Trophoblast cell (in vitro differentiated cells and primary cell): ENCODE results near the gene S100A8.
"Not testable (repeated sequence)": the region's sequence is repeated elsewhere in the genome, so short reads cannot be mapped to it uniquely, and the experiment has no call there.

Experiments
- DNase-seq, 2 donors: peaks; one replicate each; pipeline ENCODE4 v3.0.0-alpha.2; 2016
- H2AFZ ChIP-seq: 2 replicates; pipeline ENCODE4 v1.6.1; 2013; ENCODE audit warnings: low read length, moderate library complexity, mild to moderate bottlenecking; ENCODE audit not compliant: insufficient read depth, poor library complexity
- H2AK5ac ChIP-seq: 2 replicates; pipeline ENCODE4 v1.6.1; 2013; ENCODE audit warnings: mild to moderate bottlenecking, low read length
- H2BK120ac ChIP-seq: 2 replicates; pipeline ENCODE4 v1.6.1; 2013; ENCODE audit warnings: low read length, mild to moderate bottlenecking, moderate library complexity; ENCODE audit not compliant: insufficient read depth, poor library complexity
- H2BK12ac ChIP-seq: 2 replicates; pipeline ENCODE4 v1.6.1; 2013; ENCODE audit warnings: mild to moderate bottlenecking, low read length, moderate library complexity
- H2BK5ac ChIP-seq: 2 replicates; pipeline ENCODE4 v1.6.1; 2013; ENCODE audit warnings: low read length, low read depth, moderate library complexity, mild to moderate bottlenecking; ENCODE audit not compliant: poor library complexity
- H3K14ac ChIP-seq: 2 replicates; pipeline ENCODE4 v1.6.1; 2013; ENCODE audit warnings: mild to moderate bottlenecking, low read length
- H3K18ac ChIP-seq: 2 replicates; pipeline ENCODE4 v1.6.1; 2013; ENCODE audit warnings: mild to moderate bottlenecking, low read length
- H3K23ac ChIP-seq: 2 replicates; pipeline ENCODE4 v1.6.1; 2013; ENCODE audit warnings: low read length
- H3K27ac ChIP-seq: 2 replicates; pipeline ENCODE4 v1.5.1; 2013; ENCODE audit warnings: low read depth, mild to moderate bottlenecking, inconsistent platforms, low read length, moderate library complexity
- H3K27me3 ChIP-seq: 2 replicates; pipeline ENCODE4 v1.6.1; 2013; ENCODE audit warnings: inconsistent platforms, mild to moderate bottlenecking, low read length, moderate library complexity; ENCODE audit not compliant: insufficient read depth
- H3K36me3 ChIP-seq, 2 experiments: 1 replicate in 1 of 2; 2 replicates in 1 of 2; pipeline ENCODE4 v1.6.1; 2013; ENCODE audit warnings: low read length in 2 of 2, mild to moderate bottlenecking in 2 of 2, moderate library complexity in 1 of 2; ENCODE audit not compliant: insufficient read depth in 2 of 2, control insufficient read depth in 1 of 2
- H3K4ac ChIP-seq: 2 replicates; pipeline ENCODE4 v1.6.1; 2013; ENCODE audit warnings: low read depth, mild to moderate bottlenecking, low read length, moderate library complexity
- H3K4me1 ChIP-seq, 2 experiments: 1 replicate in 1 of 2; 2 replicates in 1 of 2; pipeline ENCODE4 v1.6.1; 2013; ENCODE audit warnings: low read length in 2 of 2, mild to moderate bottlenecking in 2 of 2, moderate library complexity in 1 of 2; ENCODE audit not compliant: insufficient read depth in 2 of 2, control insufficient read depth in 1 of 2
- H3K4me2 ChIP-seq: 2 replicates; pipeline ENCODE4 v1.6.1; 2013; ENCODE audit warnings: inconsistent platforms, mild to moderate bottlenecking, low read length, moderate library complexity
- H3K4me3 ChIP-seq: 2 replicates; pipeline ENCODE4 v1.5.1; 2013; ENCODE audit warnings: mild to moderate bottlenecking, low read depth, low read length, inconsistent platforms
- H3K79me1 ChIP-seq: one replicate; pipeline ENCODE4 v1.6.1; 2013; ENCODE audit warnings: low read length
- H3K79me2 ChIP-seq: 2 replicates; pipeline ENCODE4 v1.6.1; 2013; ENCODE audit warnings: low read length, mild to moderate bottlenecking; ENCODE audit not compliant: control insufficient read depth, insufficient read depth, poor library complexity
- H3K9ac ChIP-seq: 2 replicates; pipeline ENCODE4 v1.6.1; 2013; ENCODE audit warnings: mild to moderate bottlenecking, low read length
- H3K9me3 ChIP-seq: 2 replicates; pipeline ENCODE4 v1.6.1; 2013; ENCODE audit warnings: low read depth, mild to moderate bottlenecking, control low read depth, inconsistent platforms, low read length; ENCODE audit not compliant: insufficient read depth
- H4K12ac ChIP-seq: 2 replicates; pipeline ENCODE4 v1.6.1; 2013; ENCODE audit warnings: low read depth, mild to moderate bottlenecking, low read length, moderate library complexity
- H4K8ac ChIP-seq: 2 replicates; pipeline ENCODE4 v1.6.1; 2013; ENCODE audit warnings: low read depth, mild to moderate bottlenecking, low read length, moderate library complexity
- H4K91ac ChIP-seq: one replicate; pipeline ENCODE4 v1.6.1; 2013; ENCODE audit warnings: low read depth, mild to moderate bottlenecking, low read length, moderate library complexity
- WGBS: extraction: QIAGEN DNeasy Blood & Tissue Kit; methylation state at CpG from one replicate; pipeline ENCODE4 v1.1.7; 2013; ENCODE audit warnings: missing lambda C conversion rate; ENCODE audit not compliant: insufficient read length, insufficient coverage; ENCODE audit errors: extremely low coverage; 5-methylcytosine and 5-hydroxymethylcytosine counted together

S100A8 gene

DNA sequence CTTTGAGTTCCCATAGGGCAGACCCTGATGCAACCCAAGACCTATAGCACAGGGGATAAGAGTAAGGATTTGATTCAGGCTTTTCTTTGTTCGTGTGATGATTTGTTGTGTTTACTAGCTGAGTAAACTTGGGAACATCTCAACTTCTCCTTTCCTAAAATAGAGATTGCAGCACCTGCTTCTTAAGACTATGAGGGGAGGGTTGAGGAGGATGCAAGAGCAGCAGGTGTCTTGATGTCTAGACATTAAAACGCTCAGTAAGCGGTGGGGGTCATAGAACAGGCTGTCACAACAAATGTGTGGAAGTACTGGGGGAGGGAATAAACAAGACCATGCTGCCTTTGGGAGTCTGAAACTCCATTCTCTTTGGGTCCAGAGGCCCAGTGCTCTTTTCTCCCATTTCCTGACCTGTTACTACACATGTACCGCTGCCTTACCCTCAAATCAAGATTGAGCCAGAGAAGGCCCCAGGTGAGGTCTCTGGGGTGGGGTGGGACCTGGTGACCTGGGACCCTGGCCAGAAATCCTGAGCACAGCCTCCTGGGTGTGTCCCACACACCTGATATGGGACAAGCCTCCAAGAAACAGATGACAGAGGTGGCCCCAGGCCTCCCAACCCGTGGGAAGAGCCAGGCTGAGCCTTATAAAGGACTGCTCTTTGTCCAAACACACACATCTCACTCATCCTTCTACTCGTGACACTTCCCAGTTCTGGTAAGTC is 25.1 kb upstream of the S100A8 start, which contains the start of gene S100A7A:
Gene S100A7A, plus strand, starts transcription at position 671 of the 721 bp plus-strand sequence. CDS start 1,563 bp downstream, outside the sequence.
- Histone ChIP-seq H2AFZ (no peak within 1 kb of the TSS), H3K18ac (no peak within 1 kb of the TSS), H4K12ac (no peak within 1 kb of the TSS), H3K9me3 (peaks cover 1% of the 10 kb centered on the region), H3K4me3 (no peak within 1 kb of the TSS), H2BK120ac (no peak within 1 kb of the TSS), H3K79me2 (no peaks in the 10 kb centered on the region), H3K23ac (no peak within 1 kb of the TSS), H4K8ac (no peak within 1 kb of the TSS), H4K91ac (no peak within 1 kb of the TSS), H2BK5ac (no peak within 1 kb of the TSS), H2AK5ac (no peak within 1 kb of the TSS), H3K14ac (no peak within 1 kb of the TSS), H3K9ac (no peak within 1 kb of the TSS), H3K4me2 (no peak within 1 kb of the TSS), H3K36me3 (no peaks in the 10 kb centered on the region), H3K4me1 (no peaks in the 10 kb centered on the region), H3K79me1 (no peaks in the 10 kb centered on the region), H3K27ac (no peak within 1 kb of the TSS), H3K27me3 (no peaks in the 10 kb centered on the region), H2BK12ac (no peak within 1 kb of the TSS), H3K4ac (no peak within 1 kb of the TSS)
- no CpG with 5 or more reads among the region's 6 CpGs for WGBS
- DNase-seq = no peak

DNA sequence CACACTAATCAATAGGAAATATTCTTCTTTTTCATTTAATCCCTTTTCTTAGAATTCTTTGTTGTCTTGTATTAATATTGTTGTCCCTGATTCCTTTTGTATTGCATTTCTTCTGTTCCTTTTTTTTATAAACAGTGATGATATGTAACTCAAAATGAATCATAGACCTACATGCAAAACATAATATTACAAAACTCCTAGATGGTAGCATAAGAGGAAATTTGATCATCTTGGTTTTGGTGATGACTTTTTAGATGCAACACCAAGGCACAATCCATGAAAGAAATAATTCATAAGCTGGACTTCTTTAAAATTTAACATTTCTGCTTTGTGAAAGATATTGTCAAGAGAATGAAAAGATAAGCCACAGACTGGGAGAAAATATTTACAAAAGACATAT is 23.1 kb upstream of the S100A8 start:
- H3K23ac ChIP-seq, H4K8ac ChIP-seq, H3K27ac ChIP-seq, H2AFZ ChIP-seq, H2AK5ac ChIP-seq, H3K18ac ChIP-seq, H3K4me1 ChIP-seq, DNase-seq, H3K9ac ChIP-seq, H2BK12ac ChIP-seq, H2BK5ac ChIP-seq, H3K79me1 ChIP-seq, H3K36me3 ChIP-seq, H3K4ac ChIP-seq, H4K91ac ChIP-seq, H3K4me2 ChIP-seq, H4K12ac ChIP-seq, H3K27me3 ChIP-seq, H3K14ac ChIP-seq, H3K79me2 ChIP-seq, H2BK120ac ChIP-seq, H3K9me3 ChIP-seq, H3K4me3 ChIP-seq: not testable (repeated sequence)

DNA sequence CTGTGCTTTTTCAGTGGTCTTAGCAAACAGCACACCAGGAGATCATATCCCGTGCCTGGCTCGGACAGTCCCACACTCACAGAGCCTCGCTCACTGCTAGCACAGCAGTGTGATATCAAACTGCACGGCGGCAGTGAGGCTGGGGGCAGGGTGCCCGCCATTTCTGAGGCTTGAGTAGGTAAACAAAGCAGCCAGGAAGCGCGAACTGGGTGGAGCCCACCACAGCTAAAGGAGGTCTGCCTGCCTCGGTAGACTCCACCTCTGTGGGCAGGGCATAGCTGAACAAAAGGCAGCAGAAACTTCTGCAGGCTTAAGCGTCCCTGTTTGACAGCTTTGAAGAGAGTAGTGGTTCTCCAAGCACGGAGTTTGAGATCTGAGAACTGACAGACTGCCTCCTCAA is 16.4 kb upstream of the S100A8 start:
- H3K36me3 ChIP-seq, H3K79me2 ChIP-seq, H3K27ac ChIP-seq, H4K8ac ChIP-seq, H3K18ac ChIP-seq, DNase-seq, H2AK5ac ChIP-seq, H3K9me3 ChIP-seq, H3K14ac ChIP-seq, H4K91ac ChIP-seq, H2BK12ac ChIP-seq, H4K12ac ChIP-seq, H3K4me1 ChIP-seq, H3K4ac ChIP-seq, H3K79me1 ChIP-seq, H3K9ac ChIP-seq, H2AFZ ChIP-seq, H3K27me3 ChIP-seq, H3K23ac ChIP-seq, H2BK5ac ChIP-seq, H3K4me2 ChIP-seq, H3K4me3 ChIP-seq, H2BK120ac ChIP-seq: not testable (repeated sequence)
- WGBS = no CpG with 5 or more reads among the region's 11 CpGs

DNA sequence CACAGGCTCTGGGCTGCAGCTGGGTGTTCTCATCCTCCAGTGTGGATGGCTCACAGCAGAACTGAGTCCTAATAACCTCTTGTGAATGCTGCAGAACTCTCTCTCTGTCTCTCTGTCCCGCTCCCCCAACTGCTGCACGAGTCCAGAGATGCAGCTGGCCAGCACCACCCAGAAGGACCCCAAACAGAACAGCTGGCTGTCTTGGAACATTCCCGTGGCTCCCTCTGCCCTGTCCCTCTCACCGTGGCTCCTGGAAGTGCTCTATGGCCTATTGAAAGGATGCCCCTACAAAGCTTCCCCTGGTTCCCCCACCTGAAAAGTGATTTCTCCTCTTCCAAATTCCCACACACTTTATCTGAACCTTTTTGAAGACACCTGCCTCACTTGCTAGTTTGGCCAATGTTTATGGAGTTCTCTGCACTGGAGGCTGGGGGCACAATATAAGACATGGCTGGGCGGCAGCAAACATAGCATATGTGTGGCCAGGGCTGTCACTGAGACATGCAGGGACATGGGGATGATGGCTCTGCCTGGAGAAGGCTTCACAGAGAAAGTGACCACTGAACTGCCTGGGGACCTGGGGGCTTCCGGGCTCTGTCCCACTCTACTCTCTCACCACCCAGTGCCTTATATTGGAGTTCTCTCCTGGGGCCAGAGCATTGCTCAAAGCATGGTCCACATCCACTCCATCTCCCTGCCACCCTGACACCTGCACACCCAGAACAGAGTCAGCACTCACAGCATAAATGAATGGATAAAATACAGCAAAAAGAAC is 15.1 kb upstream of the S100A8 start:
- H2AFZ ChIP-seq, DNase-seq, H3K4me1 ChIP-seq, H3K27ac ChIP-seq, H3K9ac ChIP-seq, H3K18ac ChIP-seq, H4K8ac ChIP-seq, H3K79me2 ChIP-seq, H3K14ac ChIP-seq, H3K4me3 ChIP-seq, H4K91ac ChIP-seq, H3K79me1 ChIP-seq, H3K36me3 ChIP-seq, H2BK12ac ChIP-seq, H2BK120ac ChIP-seq, H2AK5ac ChIP-seq, H3K23ac ChIP-seq, H3K4ac ChIP-seq, H3K27me3 ChIP-seq, H4K12ac ChIP-seq, H2BK5ac ChIP-seq, H3K9me3 ChIP-seq, H3K4me2 ChIP-seq: not testable (repeated sequence)
- WGBS = no CpG with 5 or more reads among the region's 6 CpGs
